Activated CD4-positive, alpha-beta T cell treated with anti-CD3 and anti-CD28 coated beads, Interleukin-2, amount 10 ng/mL, durations not matched to agents 7 days and 5 days (primary cell): ENCODE data around the gene CPEB4. TPM values are rescaled to one million over a fixed set of nuclear protein-coding genes. Genes with fewer than 3 reads are reported as not detected.

Experiments used
- CTCF ChIA-PET: fragments of 350-600 bp; sonication (Branson Sonifier 250); formaldehyde crosslinking; loops from one replicate; lab custom pipeline; 2021; ENCODE audit warnings: antibody characterized with exemption; lab: Charles Lee
- POLR2A ChIA-PET: fragments of 350-600 bp; sonication (Branson Sonifier 250); formaldehyde crosslinking; loops from one replicate; lab custom pipeline; 2021; ENCODE audit warnings: antibody characterized with exemption; lab: Charles Lee
- DNase-seq: peaks from one replicate; pipeline ENCODE4 v3.0.0-alpha.2; 2020
- H3K27ac Mint-ChIP-seq: one replicate; pipeline ENCODE4 v1.8.0; 2021; ENCODE audit warnings: mild to moderate bottlenecking, moderate library complexity, mixed read lengths
- H3K27me3 Mint-ChIP-seq: one replicate; pipeline ENCODE4 v1.8.0; 2021; ENCODE audit warnings: mixed read lengths
- H3K36me3 Mint-ChIP-seq: one replicate; pipeline ENCODE4 v1.8.0; 2021; ENCODE audit warnings: low read depth, mixed read lengths
- H3K4me1 Mint-ChIP-seq: one replicate; pipeline ENCODE4 v1.8.0; 2021; ENCODE audit warnings: mixed read lengths
- H3K4me3 Mint-ChIP-seq: one replicate; pipeline ENCODE4 v1.8.0; 2021; ENCODE audit warnings: mild to moderate bottlenecking, moderate library complexity, mixed read lengths
- H3K9me3 Mint-ChIP-seq: one replicate; pipeline ENCODE4 v1.8.0; 2021; ENCODE audit warnings: mixed read lengths
- total RNA-seq, 2 experiments: library from RNA; stranded (reverse); gene quantifications; one replicate each; pipeline ENCODE4 v1.2.3, GENCODE V29; 2021

Gene CPEB4
- total RNA-seq, 2 experiments from 2014 or later: 13.9 to 14.0 TPM

DNA sequence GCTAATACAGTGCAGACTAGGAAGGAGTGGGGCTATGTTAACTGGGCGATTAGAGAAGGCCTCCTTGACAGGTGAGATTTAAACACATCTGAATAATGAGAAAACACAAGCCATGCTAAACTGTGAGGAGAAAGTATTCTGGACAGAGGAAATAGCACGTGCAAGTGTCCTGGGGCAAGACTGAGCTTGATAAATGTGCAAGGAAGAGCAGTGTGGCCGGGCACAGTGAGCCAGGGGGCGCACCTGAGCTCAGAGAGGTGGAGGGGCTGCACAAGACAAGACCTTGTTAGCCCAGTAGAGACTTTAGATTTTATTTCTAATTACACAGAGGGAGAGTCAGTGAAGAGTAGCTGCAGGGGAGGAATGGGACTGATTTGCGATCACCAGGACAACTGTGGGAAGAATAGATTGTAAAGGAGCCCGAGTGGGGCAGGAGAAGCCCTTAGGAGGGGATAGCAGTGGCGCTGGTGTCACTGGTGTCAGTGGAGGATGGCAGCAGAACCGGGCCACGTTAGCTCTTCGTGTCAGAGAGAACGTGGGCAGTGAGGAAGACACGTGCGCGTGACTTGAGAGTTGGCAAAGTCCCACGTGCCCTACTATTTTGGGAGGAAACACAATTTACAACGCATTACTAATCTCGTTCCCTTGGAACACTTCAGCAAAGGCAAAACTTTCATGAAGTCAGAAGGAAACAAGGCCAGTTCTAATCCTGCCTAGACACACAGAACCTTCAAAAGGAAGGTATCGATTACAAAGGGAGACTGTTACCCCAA lies 82.9 kb downstream of the CPEB4 start:
- no peak for DNase-seq
- ChIA-PET POLR2A (no interaction called here), CTCF (no interaction called here)
- Mint-ChIP-seq H3K9me3 (no peaks in the 10 kb centered on the region), H3K4me1 (peaks cover 22% of the 10 kb centered on the region), H3K4me3 (no peak overlapping the region), H3K27me3 (peaks cover 9% of the 10 kb centered on the region), H3K27ac (no peak overlapping the region), H3K36me3 (no peaks in the 10 kb centered on the region)

DNA sequence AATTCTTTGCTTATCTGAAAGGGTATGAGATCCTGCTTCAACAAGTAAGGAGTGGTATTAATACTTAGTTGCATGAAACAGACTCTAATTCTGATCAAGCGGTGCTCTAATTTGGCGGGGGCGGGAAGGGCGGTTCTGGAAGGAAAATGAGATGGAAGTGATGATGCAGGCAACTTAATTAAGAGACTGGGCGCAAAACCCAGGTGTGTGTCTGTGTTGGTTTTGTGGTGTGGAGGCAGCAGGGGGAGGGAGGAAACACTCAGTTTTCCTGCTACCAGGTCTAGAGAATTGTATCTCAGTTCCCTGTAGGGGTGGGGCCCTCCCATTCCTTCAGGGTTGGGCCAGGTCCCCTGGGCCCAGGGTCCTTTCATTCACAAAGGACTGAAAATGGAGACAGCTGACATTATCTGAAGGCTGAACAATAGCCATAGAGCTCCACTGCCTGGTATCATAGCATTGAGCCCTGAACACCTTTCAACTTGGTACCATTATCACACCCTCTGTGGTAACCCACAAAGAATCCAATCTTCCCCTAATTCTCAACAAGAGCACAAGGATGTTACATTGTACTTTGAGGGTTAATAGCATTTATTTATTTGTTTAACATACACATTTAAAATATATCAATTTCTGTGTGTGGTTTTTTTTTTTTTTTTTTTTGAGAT lies 83.7 kb downstream of the CPEB4 start:
- ChIA-PET CTCF (interaction anchor here (1.6 to 2.0 kb wide), 2 partner anchors 9 to 13 kb away, joined by 4 to 7 read pairs; no protein-coding TSS in a partner anchor), POLR2A (interaction anchor here (0.7 kb wide), 1 partner anchor 615 kb away, joined by 3 read pairs; no protein-coding TSS in a partner anchor)
- no peak overlapping the region for H3K27ac Mint-ChIP-seq
- H3K36me3 Mint-ChIP-seq: no peaks in the 10 kb centered on the region
- peaks cover 22% of the 10 kb centered on the region for H3K4me1 Mint-ChIP-seq
- no peak for DNase-seq
- H3K4me3 Mint-ChIP-seq: no peak overlapping the region
- peaks cover 16% of the 10 kb centered on the region for H3K27me3 Mint-ChIP-seq
- no peaks in the 10 kb centered on the region for H3K9me3 Mint-ChIP-seq

DNA sequence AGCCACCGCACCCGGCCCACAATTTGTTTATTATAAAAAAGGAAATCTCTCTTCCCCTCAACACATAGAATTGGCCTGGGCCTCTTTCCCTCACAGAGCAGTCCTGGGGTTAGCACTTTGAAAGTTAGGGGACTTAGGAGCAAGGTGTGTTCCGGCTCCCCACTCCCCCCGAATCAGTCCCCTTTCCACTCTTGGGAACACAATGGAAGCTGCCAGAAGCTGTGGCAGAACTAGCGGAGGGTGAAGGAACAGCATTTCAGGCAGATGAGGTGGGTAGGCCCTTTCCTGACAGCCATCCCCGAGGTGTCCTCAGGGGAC lies 84.4 kb downstream of the CPEB4 start:
- ChIA-PET CTCF (interaction anchor here (1.0 to 2.0 kb wide), 5 partner anchors 10 to 357 kb away, joined by 3 to 7 read pairs (median 4); no protein-coding TSS in a partner anchor), POLR2A (no interaction called here)
- Mint-ChIP-seq H3K9me3 (no peaks in the 10 kb centered on the region), H3K27me3 (peaks cover 21% of the 10 kb centered on the region), H3K27ac (no peak overlapping the region), H3K4me3 (peak overlapping the region; percentile 70), H3K36me3 (no peaks in the 10 kb centered on the region), H3K4me1 (peaks cover 22% of the 10 kb centered on the region)
- no peak for DNase-seq

DNA sequence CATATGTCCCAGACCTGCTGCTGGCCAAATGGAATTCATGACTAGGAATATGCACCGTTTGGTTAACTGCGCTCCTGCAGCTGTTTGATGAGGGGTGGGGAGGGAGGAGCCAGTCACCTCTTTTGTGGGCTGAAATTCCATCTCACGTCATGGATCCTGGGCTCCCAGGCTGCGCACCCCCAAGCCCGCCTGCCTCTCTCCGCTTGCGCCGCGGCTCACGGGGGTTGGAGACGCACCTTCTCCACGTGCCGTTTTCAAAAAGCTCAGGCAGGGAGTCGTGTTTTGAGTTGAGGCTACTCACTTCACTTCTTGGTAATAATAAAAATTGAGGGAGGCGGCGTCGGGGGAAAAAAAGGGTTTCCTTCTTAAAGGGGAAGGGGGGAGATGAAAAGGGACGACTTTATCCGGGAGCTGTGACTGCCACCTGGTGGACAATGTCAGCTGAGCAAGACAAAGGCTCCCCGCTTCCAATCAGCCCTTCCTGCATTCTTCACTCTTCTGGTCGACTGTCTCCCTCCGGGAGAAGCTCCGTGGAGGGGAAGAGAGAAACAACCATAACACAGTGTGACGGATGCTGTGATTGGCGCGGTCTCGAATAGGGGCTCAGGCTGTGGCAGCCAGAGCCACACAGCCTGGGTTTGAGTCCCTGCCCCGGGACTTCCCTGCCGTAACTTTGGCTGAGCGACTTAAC lies 84.9 kb downstream of the CPEB4 start:
- peaks cover 22% of the 10 kb centered on the region for H3K4me1 Mint-ChIP-seq

DNA sequence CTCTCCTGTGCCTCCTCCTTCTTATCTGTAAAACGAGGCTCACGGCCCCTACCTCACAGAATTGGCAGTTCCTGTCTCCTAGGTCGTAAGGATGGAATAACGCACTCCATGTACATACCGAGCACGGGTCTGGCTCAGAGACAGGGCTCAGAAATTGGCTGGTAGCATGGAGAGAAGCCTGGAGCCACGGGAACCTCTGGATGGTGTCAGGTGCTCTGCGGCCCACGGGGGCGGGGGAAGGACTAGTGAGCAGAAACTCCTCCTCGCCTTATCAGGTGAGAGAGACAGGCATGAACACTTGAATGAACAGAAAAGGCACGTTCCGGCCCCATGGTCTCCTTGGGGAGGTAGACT lies 85.4 kb downstream of the CPEB4 start:
- POLR2A ChIA-PET: no interaction called here
- CTCF ChIA-PET: interaction anchor here (0.6 to 2.0 kb wide), 10 partner anchors 11 to 591 kb away, joined by 3 to 8 read pairs (median 4); partner anchors contain the start of gene BOD1
- H3K4me1 Mint-ChIP-seq: peaks cover 22% of the 10 kb centered on the region
- H3K9me3 Mint-ChIP-seq: no peaks in the 10 kb centered on the region
- peak overlapping the region; percentile 70 for H3K4me3 Mint-ChIP-seq
- H3K27me3 Mint-ChIP-seq: peaks cover 29% of the 10 kb centered on the region
- peak overlapping the region; percentile 50 for H3K27ac Mint-ChIP-seq
- DNase-seq: no peak
- H3K36me3 Mint-ChIP-seq: no peaks in the 10 kb centered on the region

More for the DNA sequence above, 84.9 kb downstream of the CPEB4 start:
- Mint-ChIP-seq H3K4me3 (peak overlapping the region; percentile 70), H3K27ac (peak overlapping the region; percentile 50), H3K36me3 (no peaks in the 10 kb centered on the region), H3K9me3 (no peaks in the 10 kb centered on the region), H3K27me3 (peaks cover 25% of the 10 kb centered on the region)
- ChIA-PET POLR2A (no interaction called here), CTCF (interaction anchor here (0.6 to 2.0 kb wide), 9 partner anchors 10 to 590 kb away, joined by 3 to 8 read pairs (median 4); no protein-coding TSS in a partner anchor)
- DNase-seq: peak; percentile 83

DNA sequence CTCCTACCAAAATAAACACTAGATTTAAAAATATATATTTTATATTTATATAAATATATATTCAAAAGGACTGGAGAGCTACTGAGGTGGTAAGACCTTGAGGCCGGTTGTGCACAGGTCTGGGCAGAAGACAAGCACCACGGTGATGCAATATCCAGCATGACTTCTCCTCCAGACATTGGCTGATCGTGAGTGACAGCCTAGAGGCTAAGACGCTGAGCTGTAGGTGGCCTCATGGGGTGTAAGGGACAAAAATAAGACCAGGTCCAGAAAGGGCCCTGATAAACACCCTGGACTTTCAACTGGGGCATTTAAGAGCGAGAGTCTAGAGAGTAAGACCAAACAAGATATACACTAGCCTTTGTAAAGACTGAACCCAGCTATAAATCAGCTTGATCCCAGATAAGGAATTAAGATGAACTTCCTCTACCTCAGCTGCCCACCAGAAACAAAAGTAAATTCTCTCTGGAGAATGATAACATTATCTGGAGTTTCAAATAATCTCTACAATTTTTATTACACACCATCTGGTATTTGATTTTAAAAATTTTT lies 86.6 kb downstream of the CPEB4 start:
- Mint-ChIP-seq H3K4me3 (no peak overlapping the region), H3K27ac (no peak overlapping the region), H3K27me3 (peaks cover 39% of the 10 kb centered on the region), H3K4me1 (peaks cover 18% of the 10 kb centered on the region), H3K9me3 (no peaks in the 10 kb centered on the region), H3K36me3 (no peaks in the 10 kb centered on the region)
- ChIA-PET CTCF (interaction anchor here (1.5 to 1.9 kb wide), 3 partner anchors 188 to 359 kb away, joined by 5 to 8 read pairs (median 7); partner anchors contain the start of gene BOD1), POLR2A (no interaction called here)
- no peak for DNase-seq

DNA sequence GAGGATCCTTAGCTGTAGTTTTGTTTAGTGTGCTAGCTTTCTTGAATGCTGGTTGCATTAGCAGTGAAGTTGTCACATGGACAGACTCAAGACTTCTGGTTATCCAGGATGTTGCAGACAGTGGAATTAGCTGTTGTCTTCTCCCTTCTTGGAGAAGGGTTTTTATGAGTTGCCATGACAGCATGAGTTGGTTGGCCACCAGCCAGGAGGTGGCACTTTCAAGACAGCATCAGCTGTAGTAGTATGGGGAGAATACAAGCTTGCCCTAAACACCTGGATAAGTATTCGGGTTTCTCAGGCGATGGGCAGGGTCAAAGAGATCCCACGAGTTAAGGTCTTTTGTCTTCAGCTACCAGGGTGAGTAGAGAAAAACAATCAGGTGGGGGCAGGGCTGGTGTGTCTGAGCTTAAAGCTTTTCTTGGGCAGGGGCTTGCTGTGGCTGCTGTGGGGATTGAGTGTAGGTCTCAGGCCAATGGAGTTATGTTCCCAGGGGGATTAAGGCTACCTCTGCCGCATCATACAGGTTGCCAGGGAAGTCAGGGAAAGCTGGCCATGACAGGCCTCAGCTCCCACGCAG lies 93.1 kb downstream of the CPEB4 start:
- Mint-ChIP-seq H3K4me1 (no peaks in the 10 kb centered on the region), H3K4me3 (no peak overlapping the region), H3K27me3 (peaks cover 45% of the 10 kb centered on the region), H3K36me3 (no peaks in the 10 kb centered on the region), H3K27ac (no peak overlapping the region), H3K9me3 (no peaks in the 10 kb centered on the region)
- POLR2A ChIA-PET: no interaction called here
- DNase-seq: no peak
- CTCF ChIA-PET: interaction anchor here (1.0 kb wide), 1 partner anchor 390 kb away, joined by 4 read pairs; no protein-coding TSS in a partner anchor

DNA sequence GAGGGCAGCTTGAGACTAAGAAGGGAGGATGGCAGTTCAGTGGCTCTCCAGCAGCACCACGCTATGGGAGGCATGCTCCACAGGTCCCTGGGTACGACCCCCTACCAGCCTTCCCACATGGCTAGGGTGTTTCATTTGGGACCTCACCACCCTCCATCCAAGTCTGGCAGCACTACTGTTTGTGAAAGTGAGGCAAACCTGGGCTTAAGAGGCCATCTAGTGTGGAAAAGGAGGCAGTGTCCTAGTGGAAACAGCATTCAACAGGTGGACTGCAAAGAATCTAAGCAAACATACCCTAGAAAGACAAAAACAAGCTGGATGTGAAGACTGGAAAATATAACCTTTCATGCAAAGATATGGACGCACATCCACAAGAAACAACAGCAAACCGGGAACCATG lies 96.1 kb downstream of the CPEB4 start:
- ChIA-PET CTCF (interaction anchor here (1.2 kb wide), 1 partner anchor 11 kb away, joined by 4 read pairs; no protein-coding TSS in a partner anchor), POLR2A (no interaction called here)
- Mint-ChIP-seq H3K36me3 (no peaks in the 10 kb centered on the region), H3K27me3 (peaks cover 21% of the 10 kb centered on the region), H3K4me3 (no peak overlapping the region), H3K9me3 (no peaks in the 10 kb centered on the region), H3K4me1 (no peaks in the 10 kb centered on the region), H3K27ac (no peak overlapping the region)
- DNase-seq: no peak

DNA sequence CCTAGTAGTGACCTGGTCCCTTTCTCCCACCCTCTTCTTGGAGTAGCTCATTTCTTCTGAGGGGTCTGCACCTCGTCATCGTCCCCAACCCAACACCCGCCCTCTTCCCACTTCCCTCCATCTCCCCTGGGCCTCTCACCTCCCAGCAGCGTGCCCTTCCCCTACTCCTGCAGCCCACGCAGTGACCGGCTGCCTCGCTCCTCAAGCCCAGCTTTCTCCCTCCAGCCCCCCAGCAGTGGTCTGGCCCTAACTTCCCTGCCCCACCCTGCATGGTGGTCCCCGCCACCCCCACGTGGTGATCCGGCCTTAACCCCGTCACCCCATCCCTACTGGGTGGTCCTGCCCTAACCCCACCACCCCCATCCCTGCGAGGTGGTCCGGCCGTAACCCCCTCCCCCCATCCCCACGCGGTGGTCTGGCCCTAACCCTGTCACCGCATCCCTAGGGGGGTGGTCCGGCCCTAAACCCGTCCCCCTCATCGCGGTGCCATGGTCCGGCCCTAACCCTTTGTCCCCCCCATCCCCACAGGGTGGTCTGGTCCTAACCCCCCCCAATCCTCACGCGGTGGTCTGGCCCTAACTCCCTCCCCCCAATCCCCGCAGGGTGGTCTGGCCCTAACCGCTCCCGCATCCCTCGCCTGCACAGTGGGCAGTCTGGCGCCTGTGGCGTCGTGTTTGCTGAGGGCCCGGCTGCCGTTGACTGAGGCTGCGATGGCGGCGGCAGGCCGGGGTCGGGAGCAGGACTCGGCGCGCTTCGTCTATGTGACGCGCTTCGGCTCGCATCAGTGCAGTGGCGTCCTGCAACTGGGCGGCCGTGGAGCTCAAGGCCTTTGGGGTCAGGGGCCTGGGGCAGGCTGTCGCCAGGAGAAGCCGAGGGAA lies 100.6 kb downstream of the CPEB4 start, which contains the start of gene C5orf47:
Gene C5orf47 (plus strand): TSS at position 617 of the 878 bp plus-strand sequence. CDS start 94 bp downstream, at position 711.
- no peak within 1 kb of the TSS for H3K4me3 Mint-ChIP-seq
- H3K27me3 Mint-ChIP-seq: no peaks in the 10 kb centered on the region
- DNase-seq: no peak
- POLR2A ChIA-PET: no interaction called here
- H3K9me3 Mint-ChIP-seq: no peaks in the 10 kb centered on the region
- CTCF ChIA-PET: no interaction called here
- H3K36me3 Mint-ChIP-seq: no peaks in the 10 kb centered on the region
- H3K4me1 Mint-ChIP-seq: no peaks in the 10 kb centered on the region
- H3K27ac Mint-ChIP-seq: no peak within 1 kb of the TSS

DNA sequence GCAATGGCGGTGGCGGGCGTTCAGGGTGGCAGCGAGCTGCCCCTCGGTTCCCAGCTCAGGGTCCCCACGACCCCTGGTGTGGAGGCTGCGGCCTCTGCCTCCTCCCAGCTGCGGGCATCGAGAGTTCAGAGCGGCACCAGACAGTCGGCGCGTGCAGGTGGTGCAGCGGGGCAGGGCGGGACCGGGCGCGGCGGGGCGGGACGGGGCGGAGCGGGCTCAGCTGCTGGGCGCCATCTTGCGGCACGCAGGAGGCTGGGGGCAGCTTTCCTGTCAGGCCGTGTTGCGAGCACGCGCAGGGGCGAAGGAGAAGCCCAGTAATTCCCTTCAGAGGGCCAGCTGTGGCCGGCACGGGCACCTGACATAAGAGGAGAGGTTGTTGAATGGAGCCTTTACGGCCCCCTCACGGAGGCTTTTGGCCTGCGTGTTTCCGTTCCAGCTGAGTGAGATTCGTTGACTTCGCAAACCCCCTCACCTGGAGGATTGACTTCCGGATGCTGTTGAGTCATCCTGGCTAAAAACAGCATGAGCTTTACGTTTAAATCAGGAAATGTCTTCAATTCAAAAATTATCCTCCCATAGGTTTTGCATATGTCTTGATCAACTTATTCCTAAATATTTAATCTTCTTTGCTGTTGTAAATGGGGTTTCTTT lies 101.4 kb downstream of the CPEB4 start:
- ChIA-PET POLR2A (no interaction called here), CTCF (no interaction called here)
- Mint-ChIP-seq H3K4me1 (no peaks in the 10 kb centered on the region), H3K36me3 (no peaks in the 10 kb centered on the region), H3K27me3 (no peaks in the 10 kb centered on the region), H3K27ac (no peak overlapping the region), H3K4me3 (no peak overlapping the region), H3K9me3 (no peaks in the 10 kb centered on the region)
- no peak for DNase-seq

DNA sequence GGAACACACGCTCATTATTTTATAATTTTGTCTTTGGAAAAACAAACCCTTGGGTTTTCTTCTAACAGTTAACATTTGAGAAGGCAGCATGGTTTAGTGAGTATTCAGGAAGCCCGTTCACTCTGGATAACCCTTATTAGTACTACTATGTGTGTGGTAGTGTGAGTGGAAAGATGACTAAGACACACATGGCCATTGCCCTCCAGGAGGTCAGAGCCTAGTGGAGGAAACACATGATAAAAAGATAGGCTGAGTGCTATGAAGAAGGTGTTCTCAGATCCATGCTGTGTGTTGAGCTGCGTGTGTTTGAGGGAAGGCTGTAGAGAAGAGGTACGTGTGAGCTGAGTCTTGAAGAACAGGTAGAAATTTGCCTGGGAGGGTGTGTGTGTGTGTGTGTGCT lies 109.2 kb downstream of the CPEB4 start:
- no peaks in the 10 kb centered on the region for H3K36me3 Mint-ChIP-seq
- H3K4me1 Mint-ChIP-seq: no peaks in the 10 kb centered on the region
- peaks cover 27% of the 10 kb centered on the region for H3K27me3 Mint-ChIP-seq
- POLR2A ChIA-PET: no interaction called here
- no peak for DNase-seq
- no peaks in the 10 kb centered on the region for H3K9me3 Mint-ChIP-seq
- H3K27ac Mint-ChIP-seq: no peak overlapping the region
- no peak overlapping the region for H3K4me3 Mint-ChIP-seq
- CTCF ChIA-PET: no interaction called here
